Measurements from ENCODE around the gene CD300LF.

The CD300LF gene

GRCh38 chr17:74740173-74740572, 27.4 kb upstream of the CD300LF start:
- Histone ChIP-seq H3K79me2 (ENCODE audit: insufficient read depth, low read length) (peaks cover 58% of the 10 kb centered on the region), H3K9ac (ENCODE audit: low read depth, low read length, poor library complexity, severe bottlenecking) (peak overlapping the region; percentile 77), H3K9me2 (replicated peaks; ENCODE audit: low read depth, low read length) (no peaks in the 10 kb centered on the region), H3K27me3 (ENCODE audit: insufficient read depth, low read length, poor library complexity, severe bottlenecking) (no peaks in the 10 kb centered on the region), H3K4me1 (ENCODE audit: insufficient read depth, low read length, poor library complexity, severe bottlenecking) (peaks cover 68% of the 10 kb centered on the region), H3F3A (ENCODE audit: low read depth) (peaks cover 15% of the 10 kb centered on the region; the same call in 1 of the 2 replicates), H3K4me2 (ENCODE audit: low read depth, low read length, poor library complexity, severe bottlenecking) (peak overlapping the region; percentile 78), H3K36me3 (ENCODE audit: insufficient read depth, low read length) (no peaks in the 10 kb centered on the region), H3K9me3 (ENCODE audit: insufficient read depth, low read depth, low read length) (no peaks in the 10 kb centered on the region), H2AFZ (ENCODE audit: low read length) (no peak overlapping the region), H3K4me3 (ENCODE audit: low read length, poor library complexity, severe bottlenecking) (no peak overlapping the region), H4K20me1 (ENCODE audit: insufficient read depth, low read length, poor library complexity, severe bottlenecking) (no peaks in the 10 kb centered on the region)
- TF ChIP-seq CTCF (conservative IDR thresholded peaks at IDR 0.05; ENCODE audit: low read length) (no peak), EZH2phosphoT487 (IDR thresholded peaks at IDR 0.05; ENCODE audit: borderline replicate concordance) (no peak)

GRCh38 chr17:74739227-74739831, 26.6 kb upstream of the CD300LF start:
- Histone ChIP-seq H4K20me1 (ENCODE audit: insufficient read depth, low read length, poor library complexity, severe bottlenecking) (no peaks in the 10 kb centered on the region), H3K36me3 (ENCODE audit: insufficient read depth, low read length) (no peaks in the 10 kb centered on the region), H3K27me3 (ENCODE audit: insufficient read depth, low read length, poor library complexity, severe bottlenecking) (no peaks in the 10 kb centered on the region), H3K9me2 (replicated peaks; ENCODE audit: low read depth, low read length) (no peaks in the 10 kb centered on the region), H3F3A (ENCODE audit: low read depth) (peaks cover 15% of the 10 kb centered on the region; the same call in 1 of the 2 replicates), H3K4me1 (ENCODE audit: insufficient read depth, low read length, poor library complexity, severe bottlenecking) (peaks cover 63% of the 10 kb centered on the region), H3K4me3 (ENCODE audit: low read length, poor library complexity, severe bottlenecking) (peak overlapping the region; percentile 92), H3K4me2 (ENCODE audit: low read depth, low read length, poor library complexity, severe bottlenecking) (peak overlapping the region; percentile 78), H3K9ac (ENCODE audit: low read depth, low read length, poor library complexity, severe bottlenecking) (peak overlapping the region; percentile 99), H3K9me3 (ENCODE audit: insufficient read depth, low read depth, low read length) (no peaks in the 10 kb centered on the region), H3K79me2 (ENCODE audit: insufficient read depth, low read length) (peaks cover 56% of the 10 kb centered on the region), H2AFZ (ENCODE audit: low read length) (no peak overlapping the region)
- no peak for TF ChIP-seq CTCF (conservative IDR thresholded peaks at IDR 0.05; ENCODE audit: low read length)
- TF ChIP-seq EZH2phosphoT487 (IDR thresholded peaks at IDR 0.05; ENCODE audit: borderline replicate concordance) = no peak

GRCh38 chr17:74738051-74738996, 25.6 kb upstream of the CD300LF start:
- peaks cover 46% of the 10 kb centered on the region for H3K79me2 ChIP-seq (ENCODE audit: insufficient read depth, low read length)
- H3F3A ChIP-seq (ENCODE audit: low read depth) = peaks cover 14% of the 10 kb centered on the region; the same call in 1 of the 2 replicates
- H2AFZ ChIP-seq (ENCODE audit: low read length) = no peak overlapping the region
- H3K4me3 ChIP-seq (ENCODE audit: low read length, poor library complexity, severe bottlenecking) = peak overlapping the region; percentile 92
- peak overlapping the region; percentile 78 for H3K4me2 ChIP-seq (ENCODE audit: low read depth, low read length, poor library complexity, severe bottlenecking)
- no peaks in the 10 kb centered on the region for H4K20me1 ChIP-seq (ENCODE audit: insufficient read depth, low read length, poor library complexity, severe bottlenecking)
- H3K4me1 ChIP-seq (ENCODE audit: insufficient read depth, low read length, poor library complexity, severe bottlenecking) = peaks cover 61% of the 10 kb centered on the region
- no peaks in the 10 kb centered on the region for H3K27me3 ChIP-seq (ENCODE audit: insufficient read depth, low read length, poor library complexity, severe bottlenecking)
- peak overlapping the region; percentile 99 for H3K9ac ChIP-seq (ENCODE audit: low read depth, low read length, poor library complexity, severe bottlenecking)
- no peaks in the 10 kb centered on the region for H3K36me3 ChIP-seq (ENCODE audit: insufficient read depth, low read length)
- TF ChIP-seq CTCF (conservative IDR thresholded peaks at IDR 0.05; ENCODE audit: low read length) (no peak), EZH2phosphoT487 (IDR thresholded peaks at IDR 0.05; ENCODE audit: borderline replicate concordance) (no peak)
- no peaks in the 10 kb centered on the region for H3K9me3 ChIP-seq (ENCODE audit: insufficient read depth, low read depth, low read length)
- no peaks in the 10 kb centered on the region for H3K9me2 ChIP-seq (replicated peaks; ENCODE audit: low read depth, low read length)
